Upper lobe of left lung (tissue), 6 donors: ENCODE measurements around the gene ARAP3. TPM values are rescaled to one million over a fixed set of nuclear protein-coding genes. Genes with fewer than 3 reads are reported as not detected.
A peak's percentile ranks its signal among the peaks of the same experiment; 100 is the strongest.

Experiments
- ATAC-seq, 2 donors: fragments of 200-7000 bp; cut with Tn5 transposase; one replicate each; pipeline ENCODE4 v1.9.1; 2022; ENCODE audit warnings: mild to moderate bottlenecking in 2 of 2, moderate library complexity in 2 of 2; ENCODE audit not compliant: low FRiP score in 2 of 2
- DNase-seq, 2 donors: peaks; one replicate each; pipeline ENCODE4 v3.0.0-alpha.2; 2019 to 2020
- H3K27ac ChIP-seq, 4 donors: fragments of 200-600 bp; sonication (generic); one replicate each; pipeline ENCODE4 v1.5.1; 2016 to 2019
- H3K27me3 ChIP-seq, 4 donors: fragments of 200-600 bp; sonication (generic); one replicate each; pipeline ENCODE4 v1.5.1; 2017 to 2019
- H3K36me3 ChIP-seq, 4 donors: fragments of 200-600 bp; sonication (generic); one replicate each; pipeline ENCODE4 v1.5.1; 2016 to 2019
- H3K4me1 ChIP-seq, 4 donors: fragments of 200-600 bp; sonication (generic); one replicate each; pipeline ENCODE4 v1.5.1; 2018 to 2019
- H3K4me3 ChIP-seq, 4 donors: fragments of 200-600 bp; sonication (generic); one replicate each; pipeline ENCODE4 v1.5.1; 2017 to 2019; ENCODE audit warnings: mild to moderate bottlenecking in 2 of 4, moderate library complexity in 1 of 4
- H3K9me3 ChIP-seq, 4 donors: fragments of 200-600 bp; sonication (generic); one replicate each; pipeline ENCODE4 v1.5.1; 2018 to 2019
- EP300 ChIP-seq, 4 donors: sonication (generic); formaldehyde crosslinking; IDR thresholded peaks; one replicate each; pipeline ENCODE4 v1.5.1; 2017; ENCODE audit warnings: antibody characterized with exemption in 4 of 4, control low read depth in 2 of 4
- POLR2A ChIP-seq, 4 donors: fragments of 450-650 bp; IDR thresholded peaks; one replicate each; pipeline ENCODE4 v1.5.1; 2016 to 2017; ENCODE audit warnings: antibody characterized with exemption in 4 of 4, mild to moderate bottlenecking in 2 of 4
- POLR2AphosphoS5 ChIP-seq, 2 donors: sonication (generic); formaldehyde crosslinking; IDR thresholded peaks; one replicate each; pipeline ENCODE4 v1.5.1; 2017; ENCODE audit warnings: antibody characterized with exemption in 2 of 2
- WGBS, 2 donors: methylation state at CpG; one replicate each; pipeline ENCODE4 v1.1.5; 2017 to 2018; 5-methylcytosine and 5-hydroxymethylcytosine counted together
- total RNA-seq, 6 donors: library from RNA; depleted of rRNA in 4 of 6; stranded (reverse); fragments of >200 nt in 4 of 6; gene quantifications; one replicate each; pipeline versions ENCODE4 v1.1.0 to v1.2.1, GENCODE V29; 2016 to 2021
- TF ChIP-seq, protein P1 (sequence below), 6 experiments: fragments of 450-650 bp in 4 of 6; fragments of 200-600 bp in 2 of 6; sonication (generic) in 2 of 6; IDR thresholded peaks; one replicate each; pipeline ENCODE4 v1.5.1; 2016 to 2019; ENCODE audit warnings: antibody characterized with exemption in 6 of 6
- donor health status: DM: no; HTN: no; CAD: no; lungs with moderate emphysema.
- donor health status: DM: no; HTN: yes; CAD: no; lungs with severe emphysema.

ARAP3 gene
- total RNA-seq, 6 donors from 2014 or later, result 10.1 to 43.0 (median 27.7) TPM

DNA sequence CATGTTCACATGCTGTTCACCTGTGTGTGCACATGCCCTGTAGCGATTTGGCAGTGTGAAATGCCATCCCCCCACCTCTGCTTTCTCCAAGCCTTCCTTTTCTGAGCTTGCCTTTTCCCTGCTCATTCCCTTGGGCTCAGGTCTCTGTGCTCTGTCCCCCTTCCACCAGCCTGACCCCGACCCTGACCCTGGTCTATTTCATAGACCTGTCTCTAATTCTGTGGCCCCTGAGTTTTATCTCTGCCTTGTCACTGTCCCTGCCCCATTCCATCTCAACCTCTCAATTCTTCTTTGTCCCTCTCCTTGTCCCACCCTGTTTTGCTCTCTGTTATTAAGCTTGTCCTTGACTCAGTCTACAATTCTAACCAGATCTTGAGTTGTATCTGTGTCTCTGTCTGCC is 735 bp downstream of the ARAP3 start:
- Histone ChIP-seq H3K4me1 (peaks cover 22 to 50% (median 42%) of the 10 kb centered on the region in 4 donors), H3K27ac (peak overlapping the region; percentile 77 to 94 (median 89)), H3K36me3 (peaks cover 0 to 16% (median 0%) of the 10 kb centered on the region in 4 donors), H3K4me3 (peak overlapping the region; percentile 51 to 78 (median 59)), H3K9me3 (no peaks in the 10 kb centered on the region), H3K27me3 (no peaks in the 10 kb centered on the region)
- DNase-seq (no peak), ATAC-seq (no peak)
- no peak for TF ChIP-seq EP300 (IDR thresholded peaks at IDR 0.05)
- TF ChIP-seq, protein P1, sequence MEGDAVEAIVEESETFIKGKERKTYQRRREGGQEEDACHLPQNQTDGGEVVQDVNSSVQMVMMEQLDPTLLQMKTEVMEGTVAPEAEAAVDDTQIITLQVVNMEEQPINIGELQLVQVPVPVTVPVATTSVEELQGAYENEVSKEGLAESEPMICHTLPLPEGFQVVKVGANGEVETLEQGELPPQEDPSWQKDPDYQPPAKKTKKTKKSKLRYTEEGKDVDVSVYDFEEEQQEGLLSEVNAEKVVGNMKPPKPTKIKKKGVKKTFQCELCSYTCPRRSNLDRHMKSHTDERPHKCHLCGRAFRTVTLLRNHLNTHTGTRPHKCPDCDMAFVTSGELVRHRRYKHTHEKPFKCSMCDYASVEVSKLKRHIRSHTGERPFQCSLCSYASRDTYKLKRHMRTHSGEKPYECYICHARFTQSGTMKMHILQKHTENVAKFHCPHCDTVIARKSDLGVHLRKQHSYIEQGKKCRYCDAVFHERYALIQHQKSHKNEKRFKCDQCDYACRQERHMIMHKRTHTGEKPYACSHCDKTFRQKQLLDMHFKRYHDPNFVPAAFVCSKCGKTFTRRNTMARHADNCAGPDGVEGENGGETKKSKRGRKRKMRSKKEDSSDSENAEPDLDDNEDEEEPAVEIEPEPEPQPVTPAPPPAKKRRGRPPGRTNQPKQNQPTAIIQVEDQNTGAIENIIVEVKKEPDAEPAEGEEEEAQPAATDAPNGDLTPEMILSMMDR (IDR thresholded peaks at IDR 0.05), result peak in 1 of 6 experiments; percentile 1
- WGBS, 2 donors, result 52 to 55% methylated on average over 2 of the region's 2 CpGs

DNA sequence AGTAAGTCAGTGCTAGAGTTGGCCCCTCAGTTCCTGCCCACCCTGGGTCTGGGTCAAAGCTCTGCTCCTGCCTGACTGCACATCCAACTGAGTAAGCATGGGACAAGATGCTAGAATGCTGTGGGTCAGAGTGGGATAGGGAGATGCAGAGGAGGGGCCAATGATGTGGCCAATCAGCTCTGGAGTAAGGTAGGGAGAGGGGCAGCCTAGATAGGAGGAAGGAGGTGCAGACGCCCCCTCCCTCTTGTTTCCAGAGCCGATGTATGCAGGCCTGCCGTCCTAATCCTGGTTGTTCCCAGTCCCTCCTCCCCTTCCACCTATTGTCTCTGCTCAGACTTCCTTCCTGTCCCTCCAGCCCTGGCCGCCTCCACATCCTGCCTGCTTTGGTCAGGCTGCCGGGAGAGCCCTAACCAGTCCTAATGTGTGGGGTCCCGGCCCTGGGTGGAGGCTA is 1.3 kb downstream of the ARAP3 start:
- H3K27ac ChIP-seq, result peak overlapping the region; percentile 77 to 94 (median 89)
- 32 to 42% methylated on average over 4 to 6 of the region's 6 CpGs for WGBS, 2 donors
- peak in 1 of 2 donors; percentile 48 for DNase-seq
- H3K36me3 ChIP-seq, result peaks cover 0 to 16% (median 0%) of the 10 kb centered on the region in 4 donors
- H3K9me3 ChIP-seq, result no peaks in the 10 kb centered on the region
- H3K27me3 ChIP-seq, result no peaks in the 10 kb centered on the region
- TF ChIP-seq POLR2AphosphoS5 (IDR thresholded peaks at IDR 0.05) (peak; percentile 77 to 79), POLR2A (IDR thresholded peaks at IDR 0.05) (peak in 1 of 4 donors; percentile 18), EP300 (IDR thresholded peaks at IDR 0.05) (peak in 2 of 4 donors; percentile 38 to 56)
- TF ChIP-seq, protein P1 (IDR thresholded peaks at IDR 0.05), result no peak
- peaks cover 22 to 49% (median 42%) of the 10 kb centered on the region in 4 donors for H3K4me1 ChIP-seq
- peak; percentile 5 to 61 for ATAC-seq
- peak overlapping the region; percentile 11 to 78 (median 59) for H3K4me3 ChIP-seq

DNA sequence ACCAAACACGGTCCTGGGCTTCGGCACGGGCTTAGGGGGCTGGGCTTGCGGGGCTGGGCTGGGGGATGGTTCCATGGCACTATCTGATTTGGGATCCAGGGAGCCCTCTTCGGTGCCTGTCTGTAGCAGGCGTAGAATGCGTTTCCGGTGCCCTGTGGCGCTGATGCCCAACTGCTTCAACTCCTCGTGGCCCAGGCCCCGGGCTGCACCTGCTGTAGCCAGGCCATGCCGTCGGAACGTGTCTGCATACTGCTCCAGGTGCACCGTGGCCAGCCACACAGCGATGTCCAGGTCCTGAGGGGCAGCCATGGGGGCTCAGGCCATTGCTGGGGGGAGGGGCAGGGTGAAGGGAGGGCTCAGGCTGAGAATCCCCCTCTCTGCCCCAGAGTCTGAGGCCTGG is 1.9 kb downstream of the ARAP3 start:
- 47 to 81% methylated on average over 3 to 8 of the region's 16 CpGs for WGBS, 2 donors
- TF ChIP-seq, protein P1 (IDR thresholded peaks at IDR 0.05), result no peak
- TF ChIP-seq POLR2A (IDR thresholded peaks at IDR 0.05) (no peak), POLR2AphosphoS5 (IDR thresholded peaks at IDR 0.05) (no peak), EP300 (IDR thresholded peaks at IDR 0.05) (no peak)
- H3K27ac ChIP-seq, result peak overlapping the region; percentile 47 to 94 (median 61)

DNA sequence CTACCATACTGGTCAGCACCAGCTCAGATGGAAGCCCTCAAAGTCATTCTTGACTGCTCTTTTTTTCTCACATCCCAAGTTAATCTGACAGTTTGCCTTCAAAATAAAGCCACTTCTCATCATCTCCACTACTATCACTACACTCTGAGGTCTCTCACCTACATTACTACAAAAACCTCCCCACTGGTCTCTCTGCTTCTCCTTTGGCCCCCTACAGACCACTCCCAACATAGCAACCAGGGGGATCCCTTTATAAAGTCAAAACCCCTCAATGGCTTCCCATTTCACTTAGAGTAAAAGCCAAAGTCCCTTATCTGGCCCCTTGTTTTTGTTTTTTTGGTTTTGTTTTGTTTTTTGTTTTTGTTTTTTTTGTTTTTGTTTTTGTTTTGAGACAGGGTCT is 4.6 kb downstream of the ARAP3 start:
- TF ChIP-seq, protein P1 (IDR thresholded peaks at IDR 0.05), result no peak
- TF ChIP-seq POLR2AphosphoS5 (IDR thresholded peaks at IDR 0.05) (no peak), POLR2A (IDR thresholded peaks at IDR 0.05) (no peak), EP300 (IDR thresholded peaks at IDR 0.05) (no peak)
- DNase-seq (no peak), ATAC-seq (no peak)
- Histone ChIP-seq H3K27me3 (no peaks in the 10 kb centered on the region), H3K4me1 (peaks cover 15 to 37% (median 27%) of the 10 kb centered on the region in 4 donors), H3K36me3 (peaks cover 0 to 30% (median 4%) of the 10 kb centered on the region in 4 donors), H3K27ac (peak overlapping the region in 1 of 4 donors; percentile 45), H3K4me3 (no peak overlapping the region), H3K9me3 (no peaks in the 10 kb centered on the region)

More for the DNA sequence above, 1.9 kb downstream of the ARAP3 start:
- H3K4me1 ChIP-seq, result peaks cover 22 to 45% (median 39%) of the 10 kb centered on the region in 4 donors
- peaks cover 0 to 16% (median 0%) of the 10 kb centered on the region in 4 donors for H3K36me3 ChIP-seq
- H3K4me3 ChIP-seq, result peak overlapping the region in 3 of 4 donors; percentile 29 to 78 (median 60)
- H3K9me3 ChIP-seq, result no peaks in the 10 kb centered on the region
- no peaks in the 10 kb centered on the region for H3K27me3 ChIP-seq
- ATAC-seq, result no peak
- DNase-seq, result no peak

DNA sequence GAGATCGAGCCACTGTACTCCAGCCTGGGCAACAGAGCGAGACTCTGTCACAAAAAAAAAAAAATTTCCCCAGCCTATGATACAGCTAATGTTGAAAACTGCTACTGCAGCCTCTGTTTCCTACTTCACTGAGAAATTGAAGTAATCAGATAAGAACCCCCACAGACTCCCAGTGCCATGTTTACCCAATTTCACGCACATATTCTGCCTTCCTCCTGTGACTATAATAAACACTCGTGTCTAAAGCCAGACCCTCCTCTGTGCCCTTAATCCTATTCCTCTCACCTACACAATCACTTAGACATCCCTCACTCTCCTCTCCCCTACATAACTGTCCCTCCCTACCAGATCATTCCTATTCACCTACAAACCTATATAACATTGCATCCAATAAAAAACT is 6.4 kb downstream of the ARAP3 start:
- Histone ChIP-seq H3K27me3 (no peaks in the 10 kb centered on the region), H3K4me3 (no peak overlapping the region), H3K36me3 (peaks cover 0 to 48% (median 13%) of the 10 kb centered on the region in 4 donors), H3K4me1 (peaks cover 6 to 23% (median 15%) of the 10 kb centered on the region in 4 donors), H3K27ac (no peak overlapping the region), H3K9me3 (no peaks in the 10 kb centered on the region)
- no peak for DNase-seq
- TF ChIP-seq POLR2AphosphoS5 (IDR thresholded peaks at IDR 0.05), result no peak
- TF ChIP-seq EP300 (IDR thresholded peaks at IDR 0.05), result no peak
- TF ChIP-seq, protein P1 (IDR thresholded peaks at IDR 0.05), result no peak
- no peak for TF ChIP-seq POLR2A (IDR thresholded peaks at IDR 0.05)
- no peak for ATAC-seq
- 68 to 82% methylated on average over 4 of the region's 4 CpGs for WGBS, 2 donors
